Testis (tissue), 3 donors: ENCODE data around the gene ATG9B. TPM values are rescaled to one million over a fixed set of nuclear protein-coding genes. Genes with fewer than 3 reads are reported as not detected.

Source experiments
- DNase-seq: peaks from one replicate; pipeline ENCODE4 v3.0.0-alpha.2; 2019
- H3K27ac ChIP-seq, 2 donors: fragments of 200-600 bp; sonication (generic); one replicate each; pipeline ENCODE4 v1.5.1; 2019
- H3K27me3 ChIP-seq: fragments of 200-600 bp; sonication (generic); one replicate; pipeline ENCODE4 v1.5.1; 2019
- H3K36me3 ChIP-seq: fragments of 200-600 bp; sonication (generic); one replicate; pipeline ENCODE4 v1.5.1; 2017; ENCODE audit warnings: low read depth; ENCODE audit errors: missing control alignments
- H3K4me1 ChIP-seq: fragments of 200-600 bp; sonication (generic); one replicate; pipeline ENCODE4 v1.5.1; 2019
- H3K4me3 ChIP-seq, 2 donors: fragments of 200-600 bp; sonication (generic); one replicate each; pipeline ENCODE4 v1.5.1; 2017 to 2019
- H3K9me3 ChIP-seq: fragments of 200-600 bp; sonication (generic); one replicate; pipeline ENCODE4 v1.5.1; 2017
- POLR2A ChIP-seq: fragments of 450-650 bp; IDR thresholded peaks from one replicate; pipeline ENCODE4 v1.6.1; 2017; ENCODE audit warnings: antibody characterized with exemption, mild to moderate bottlenecking, moderate library complexity
- WGBS, 2 donors: methylation state at CpG; one replicate each; pipeline ENCODE4 v1.1.5; 2018; 5-methylcytosine and 5-hydroxymethylcytosine counted together
- intact Hi-C: fragments of 100-400 bp; cut with DNase I; formaldehyde crosslinking; loops from one replicate; pipeline ENCODE4 v1.15.1; 2023; ENCODE audit warnings: low total_unique reads
- polyA plus RNA-seq: library from polyadenylated mRNA; stranded (reverse); fragments of 350-450 nt; fragmentation: Illumina TruSeq; extraction: RNeasy Lipid Tissue Mini Kit (QIAGEN cat#74804); gene quantifications from one replicate; pipeline ENCODE4 v1.2.3, GENCODE V29; 2014; ENCODE audit warnings: low read depth, low replicate concordance; ENCODE audit not compliant: insufficient read depth
- total RNA-seq, 2 donors: library from RNA; depleted of rRNA; stranded (reverse); fragments of >200 nt; gene quantifications; one replicate each; pipeline ENCODE4 v1.2.3, GENCODE V29; 2016
- TF ChIP-seq, protein P1 (sequence below), 3 experiments: fragments of 450-650 bp in 2 of 3; fragments of 200-600 bp in 1 of 3; sonication (generic) in 1 of 3; IDR thresholded peaks; one replicate each; pipeline ENCODE4 v1.5.1; 2016 to 2019; ENCODE audit warnings: antibody characterized with exemption in 3 of 3, mild to moderate bottlenecking in 2 of 3, moderate library complexity in 1 of 3

The ATG9B gene
- total and polyA plus RNA-seq, 3 donors from 2014 or later, result 14.9 to 29.7 (median 24.8) TPM

DNA sequence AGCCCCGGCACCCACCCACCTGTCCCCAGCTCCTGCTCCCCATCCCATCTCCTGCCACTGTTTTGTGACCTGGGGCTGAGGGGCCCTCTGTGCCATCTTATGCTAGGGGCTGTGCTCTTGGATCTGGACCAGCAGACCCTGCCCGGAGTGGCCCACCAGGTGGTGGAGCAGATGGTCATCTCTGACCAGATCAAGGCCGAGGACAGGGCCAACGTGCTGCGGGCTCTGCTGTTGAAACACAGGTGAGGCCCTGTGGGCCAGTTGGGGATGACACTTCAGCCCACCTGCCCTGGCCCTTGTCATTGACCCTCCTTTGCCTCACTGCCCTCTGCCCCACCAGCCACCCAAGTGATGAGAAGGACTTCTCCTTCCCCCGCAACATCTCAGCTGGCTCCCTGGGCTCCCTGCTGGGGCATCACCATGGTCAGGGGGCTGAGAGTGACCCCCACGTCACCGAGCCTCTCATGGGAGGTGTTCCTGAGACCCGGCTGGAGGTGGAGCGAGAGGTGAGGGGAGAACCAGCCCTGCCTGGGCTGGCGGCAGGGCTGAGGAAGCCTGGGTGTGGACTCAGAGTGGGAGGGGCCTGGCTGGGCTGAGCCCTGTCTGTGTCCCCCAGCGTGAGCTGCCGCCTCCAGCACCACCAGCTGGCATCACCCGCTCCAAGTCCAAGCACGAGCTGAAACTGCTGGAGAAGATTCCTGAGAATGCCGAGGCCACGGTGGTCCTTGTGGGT lies 45.7 kb upstream of the ATG9B start:
- WGBS, 2 donors, result 88% methylated on average over 9 to 17 of the region's 17 CpGs
- TF ChIP-seq, protein P1, sequence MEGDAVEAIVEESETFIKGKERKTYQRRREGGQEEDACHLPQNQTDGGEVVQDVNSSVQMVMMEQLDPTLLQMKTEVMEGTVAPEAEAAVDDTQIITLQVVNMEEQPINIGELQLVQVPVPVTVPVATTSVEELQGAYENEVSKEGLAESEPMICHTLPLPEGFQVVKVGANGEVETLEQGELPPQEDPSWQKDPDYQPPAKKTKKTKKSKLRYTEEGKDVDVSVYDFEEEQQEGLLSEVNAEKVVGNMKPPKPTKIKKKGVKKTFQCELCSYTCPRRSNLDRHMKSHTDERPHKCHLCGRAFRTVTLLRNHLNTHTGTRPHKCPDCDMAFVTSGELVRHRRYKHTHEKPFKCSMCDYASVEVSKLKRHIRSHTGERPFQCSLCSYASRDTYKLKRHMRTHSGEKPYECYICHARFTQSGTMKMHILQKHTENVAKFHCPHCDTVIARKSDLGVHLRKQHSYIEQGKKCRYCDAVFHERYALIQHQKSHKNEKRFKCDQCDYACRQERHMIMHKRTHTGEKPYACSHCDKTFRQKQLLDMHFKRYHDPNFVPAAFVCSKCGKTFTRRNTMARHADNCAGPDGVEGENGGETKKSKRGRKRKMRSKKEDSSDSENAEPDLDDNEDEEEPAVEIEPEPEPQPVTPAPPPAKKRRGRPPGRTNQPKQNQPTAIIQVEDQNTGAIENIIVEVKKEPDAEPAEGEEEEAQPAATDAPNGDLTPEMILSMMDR (IDR thresholded peaks at IDR 0.05), result no peak
- no peak for TF ChIP-seq POLR2A
- no peaks in the 10 kb centered on the region for H3K9me3 ChIP-seq
- no peak for DNase-seq
- no peaks in the 10 kb centered on the region for H3K4me1 ChIP-seq
- intact Hi-C loops, result no loop called here
- H3K27me3 ChIP-seq, result no peaks in the 10 kb centered on the region
- no peak overlapping the region for H3K4me3 ChIP-seq
- H3K27ac ChIP-seq, result no peak overlapping the region
- H3K36me3 ChIP-seq, result no peaks in the 10 kb centered on the region

- intact Hi-C loops, result no loop called here
- no peaks in the 10 kb centered on the region for H3K9me3 ChIP-seq
- WGBS, 2 donors, result 86 to 89% methylated on average over 12 of the region's 12 CpGs
- no peak overlapping the region for H3K4me3 ChIP-seq
- no peak for DNase-seq
- TF ChIP-seq, protein P1 (IDR thresholded peaks at IDR 0.05), result no peak
- TF ChIP-seq POLR2A, result no peak
- no peak overlapping the region for H3K27ac ChIP-seq
- peaks cover 4% of the 10 kb centered on the region for H3K4me1 ChIP-seq
- H3K36me3 ChIP-seq, result no peaks in the 10 kb centered on the region
- no peaks in the 10 kb centered on the region for H3K27me3 ChIP-seq
Observed at GRCh38 chr7:151068069-151068773, 43.9 kb upstream of the ATG9B start.

DNA sequence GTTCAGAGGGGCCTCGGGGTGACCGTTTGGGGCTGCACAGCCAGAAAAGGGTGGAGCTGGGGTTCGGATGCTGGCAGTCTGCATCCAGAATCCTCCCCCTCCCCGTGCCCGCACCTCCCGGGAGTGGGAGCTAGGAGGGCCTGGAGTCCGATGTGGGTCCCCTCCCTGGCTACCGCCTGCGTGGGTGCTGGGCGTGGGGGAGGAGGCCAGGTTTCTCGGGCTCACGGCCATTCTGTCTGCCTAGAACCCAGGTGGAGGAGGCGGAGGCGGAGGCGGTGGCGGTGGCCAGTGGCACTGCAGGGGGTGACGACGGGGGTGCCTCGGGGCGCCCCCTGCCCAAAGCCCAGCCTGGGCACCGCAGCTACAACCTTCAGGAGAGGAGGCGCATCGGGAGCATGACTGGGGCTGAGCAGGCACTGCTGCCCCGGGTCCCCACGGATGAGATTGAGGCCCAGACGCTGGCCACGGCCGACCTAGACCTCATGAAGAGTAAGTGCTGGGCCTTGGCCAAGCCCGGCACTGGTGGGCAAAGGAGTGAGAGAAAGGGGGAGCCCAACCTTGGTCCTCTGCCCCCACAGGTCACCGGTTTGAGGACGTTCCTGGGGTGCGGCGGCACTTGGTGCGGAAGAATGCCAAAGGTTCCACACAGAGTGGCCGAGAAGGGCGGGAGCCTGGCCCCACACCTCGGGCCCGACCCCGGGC lies 42.1 kb upstream of the ATG9B start:
- Histone ChIP-seq H3K4me1 (peaks cover 22% of the 10 kb centered on the region), H3K4me3 (no peak overlapping the region), H3K27ac (no peak overlapping the region), H3K36me3 (no peaks in the 10 kb centered on the region), H3K9me3 (no peaks in the 10 kb centered on the region), H3K27me3 (no peaks in the 10 kb centered on the region)
- no peak for DNase-seq
- TF ChIP-seq, protein P1 (IDR thresholded peaks at IDR 0.05), result no peak
- TF ChIP-seq POLR2A, result no peak
- 80 to 88% methylated on average over 11 to 39 of the region's 39 CpGs for WGBS, 2 donors
- intact Hi-C loops, result no loop called here

DNA sequence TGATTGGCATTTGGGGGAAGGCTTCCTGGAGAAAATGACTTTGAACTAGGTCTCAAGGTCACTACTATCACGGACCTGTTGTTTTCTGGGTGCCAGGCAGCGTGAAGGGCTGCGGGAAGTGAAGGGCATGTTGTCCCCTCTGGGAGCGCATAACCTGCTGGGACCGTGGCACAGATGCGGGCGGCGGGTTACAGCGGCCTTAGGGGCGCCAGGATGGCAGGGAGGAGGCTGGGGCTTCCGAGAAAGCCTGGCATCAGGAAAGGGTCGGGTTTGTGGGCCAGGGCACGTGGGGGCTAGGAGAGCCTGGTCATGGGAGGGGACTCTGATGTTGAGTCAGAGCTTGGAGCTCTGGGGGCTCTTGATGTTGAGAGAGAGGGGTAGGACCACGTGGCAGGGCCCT lies 41.2 kb upstream of the ATG9B start:
- no peak overlapping the region for H3K4me3 ChIP-seq
- H3K27ac ChIP-seq, result no peak overlapping the region
- no peaks in the 10 kb centered on the region for H3K27me3 ChIP-seq
- 72 to 86% methylated on average over 13 to 14 of the region's 14 CpGs for WGBS, 2 donors
- intact Hi-C loops, result no loop called here
- DNase-seq, result no peak
- no peaks in the 10 kb centered on the region for H3K36me3 ChIP-seq
- H3K4me1 ChIP-seq, result peaks cover 31% of the 10 kb centered on the region
- TF ChIP-seq, protein P1 (IDR thresholded peaks at IDR 0.05), result no peak
- TF ChIP-seq POLR2A, result no peak
- H3K9me3 ChIP-seq, result no peaks in the 10 kb centered on the region
